ENCODE measurements around the gene RPGR. TPM values are rescaled to one million over a fixed set of nuclear protein-coding genes. Genes with fewer than 3 reads are reported as not detected.

The RPGR gene
- total RNA-seq, 1 donor from 2014 or later = 13.2 TPM

- Mint-ChIP-seq H3K36me3 (no peaks in the 10 kb centered on the region), H3K4me3 (no peak overlapping the region), H3K9me3 (no peaks in the 10 kb centered on the region), H3K27me3 (no peaks in the 10 kb centered on the region), H3K4me1 (ENCODE audit: unreplicated experiment) (no peaks in the 10 kb centered on the region), H3K27ac (no peak overlapping the region)
- no peak for TF ChIP-seq CTCF (conservative IDR thresholded peaks at IDR 0.05)
- no peak for DNase-seq (ENCODE audit: extremely low spot score, unreplicated experiment)
These were observed 15.6 kb downstream of the RPGR start for GRCh38 chrX:38311743-38312142.

GRCh38 chrX:38305971-38306370 lies 21.3 kb downstream of the RPGR start:
- no peaks in the 10 kb centered on the region for H3K9me3 Mint-ChIP-seq
- H3K4me1 Mint-ChIP-seq (ENCODE audit: unreplicated experiment) = no peaks in the 10 kb centered on the region
- TF ChIP-seq CTCF (conservative IDR thresholded peaks at IDR 0.05) = no peak
- no peak overlapping the region for H3K27ac Mint-ChIP-seq
- no peak for DNase-seq (ENCODE audit: extremely low spot score, unreplicated experiment)
- no peaks in the 10 kb centered on the region for H3K36me3 Mint-ChIP-seq
- H3K27me3 Mint-ChIP-seq = no peaks in the 10 kb centered on the region
- no peak overlapping the region for H3K4me3 Mint-ChIP-seq

- Mint-ChIP-seq H3K4me1 (ENCODE audit: unreplicated experiment) (no peaks in the 10 kb centered on the region), H3K9me3 (no peaks in the 10 kb centered on the region), H3K36me3 (no peaks in the 10 kb centered on the region), H3K27me3 (no peaks in the 10 kb centered on the region), H3K4me3 (no peak overlapping the region), H3K27ac (no peak overlapping the region)
- DNase-seq (ENCODE audit: extremely low spot score, unreplicated experiment) = no peak
- peak; percentile 59 for TF ChIP-seq CTCF (conservative IDR thresholded peaks at IDR 0.05)
These were observed 23.3 kb downstream of the RPGR start for GRCh38 chrX:38304010-38304409.

GRCh38 chrX:38293741-38294140 lies 33.6 kb downstream of the RPGR start:
- Mint-ChIP-seq H3K27me3 (no peaks in the 10 kb centered on the region), H3K27ac (no peak overlapping the region), H3K4me1 (ENCODE audit: unreplicated experiment) (no peaks in the 10 kb centered on the region), H3K9me3 (no peaks in the 10 kb centered on the region), H3K36me3 (no peaks in the 10 kb centered on the region), H3K4me3 (no peak overlapping the region)
- no peak for TF ChIP-seq CTCF (conservative IDR thresholded peaks at IDR 0.05)
- no peak for DNase-seq (ENCODE audit: extremely low spot score, unreplicated experiment)

DNA sequence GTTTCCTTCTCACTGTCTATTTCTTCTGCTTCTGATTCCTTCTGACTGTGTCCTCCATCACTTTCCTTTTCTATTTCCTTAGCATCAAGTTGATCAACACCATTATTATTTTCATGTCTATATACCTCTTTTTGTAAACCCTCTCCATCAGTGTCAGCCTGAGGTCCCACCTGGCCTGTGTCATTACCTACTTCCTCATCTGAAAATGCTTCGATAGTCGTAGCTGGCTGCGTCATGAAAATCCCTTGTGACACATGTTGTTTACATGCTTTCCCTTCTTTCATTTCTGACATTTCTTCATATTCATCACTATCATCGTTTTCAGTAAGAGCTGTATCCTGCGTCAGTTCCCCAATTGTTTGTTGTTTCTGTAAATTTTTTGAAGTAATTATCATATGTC lies 39.6 kb downstream of the RPGR start:
- Mint-ChIP-seq H3K27me3 (no peaks in the 10 kb centered on the region), H3K4me1 (ENCODE audit: unreplicated experiment) (no peaks in the 10 kb centered on the region), H3K27ac (no peak overlapping the region)

More for the DNA sequence above, 39.6 kb downstream of the RPGR start:
- Mint-ChIP-seq H3K4me3 (no peak overlapping the region), H3K9me3 (no peaks in the 10 kb centered on the region), H3K36me3 (no peaks in the 10 kb centered on the region)
- no peak for DNase-seq (ENCODE audit: extremely low spot score, unreplicated experiment)
- no peak for TF ChIP-seq CTCF (conservative IDR thresholded peaks at IDR 0.05)

Measured in type B pancreatic cell (in vitro differentiated cells).